ENCODE measurements around the gene LHB.

DNA sequence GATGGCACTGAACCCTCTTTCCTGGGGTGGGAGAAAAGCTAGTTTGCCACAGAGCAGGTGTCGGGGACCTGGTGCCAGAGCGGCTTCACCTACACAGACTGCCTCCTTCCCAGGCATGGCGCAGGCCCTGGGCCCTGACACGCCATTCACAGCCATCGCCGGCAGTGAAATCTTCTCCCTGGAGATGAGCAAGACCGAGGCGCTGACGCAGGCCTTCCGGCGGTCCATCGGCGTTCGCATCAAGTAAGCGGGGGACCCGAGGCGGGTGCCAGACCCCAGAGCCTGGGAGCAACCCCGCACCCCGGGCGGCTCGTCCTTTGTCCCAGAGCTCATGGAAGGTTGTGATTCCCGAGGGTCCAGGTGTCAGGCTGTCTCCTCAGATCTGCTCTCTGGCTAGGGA lies 10.0 kb downstream of the LHB start:
- TF ChIP-seq, protein P1, sequence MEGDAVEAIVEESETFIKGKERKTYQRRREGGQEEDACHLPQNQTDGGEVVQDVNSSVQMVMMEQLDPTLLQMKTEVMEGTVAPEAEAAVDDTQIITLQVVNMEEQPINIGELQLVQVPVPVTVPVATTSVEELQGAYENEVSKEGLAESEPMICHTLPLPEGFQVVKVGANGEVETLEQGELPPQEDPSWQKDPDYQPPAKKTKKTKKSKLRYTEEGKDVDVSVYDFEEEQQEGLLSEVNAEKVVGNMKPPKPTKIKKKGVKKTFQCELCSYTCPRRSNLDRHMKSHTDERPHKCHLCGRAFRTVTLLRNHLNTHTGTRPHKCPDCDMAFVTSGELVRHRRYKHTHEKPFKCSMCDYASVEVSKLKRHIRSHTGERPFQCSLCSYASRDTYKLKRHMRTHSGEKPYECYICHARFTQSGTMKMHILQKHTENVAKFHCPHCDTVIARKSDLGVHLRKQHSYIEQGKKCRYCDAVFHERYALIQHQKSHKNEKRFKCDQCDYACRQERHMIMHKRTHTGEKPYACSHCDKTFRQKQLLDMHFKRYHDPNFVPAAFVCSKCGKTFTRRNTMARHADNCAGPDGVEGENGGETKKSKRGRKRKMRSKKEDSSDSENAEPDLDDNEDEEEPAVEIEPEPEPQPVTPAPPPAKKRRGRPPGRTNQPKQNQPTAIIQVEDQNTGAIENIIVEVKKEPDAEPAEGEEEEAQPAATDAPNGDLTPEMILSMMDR (IDR thresholded peaks at IDR 0.05), result no peak
- TF ChIP-seq POLR2A (IDR thresholded peaks at IDR 0.05), result no peak

Measured in testis (tissue), 2 donors.